Lower leg skin (tissue), 3 donors: ENCODE measurements around the gene MEAF6.
"Not testable (repeated sequence)": the region's sequence is repeated elsewhere in the genome, so short reads cannot be mapped to it uniquely, and the experiment has no call there.

Experiments used
- CTCF ChIP-seq, 3 donors: fragments of 450-650 bp; IDR thresholded peaks; one replicate each; pipeline ENCODE4 v1.5.1; 2016; ENCODE audit warnings: antibody characterized with exemption in 3 of 3, mild to moderate bottlenecking in 3 of 3, moderate library complexity in 2 of 3
- POLR2A ChIP-seq, 2 donors: fragments of 450-650 bp; IDR thresholded peaks; one replicate each; pipeline ENCODE4 v1.6.1; 2016 to 2017; ENCODE audit warnings: antibody characterized with exemption in 2 of 2, mild to moderate bottlenecking in 1 of 2, moderate library complexity in 1 of 2

GRCh38 chr1:37518929-37519328 is 4.4 kb upstream of the MEAF6 start:
- not testable (repeated sequence) for TF ChIP-seq CTCF, POLR2A (IDR thresholded peaks at IDR 0.05)
